ENCODE data around the gene PTDSS2. TPM values are rescaled to one million over a fixed set of nuclear protein-coding genes. Genes with fewer than 3 reads are reported as not detected.

Gene PTDSS2
- total and polyA plus RNA-seq, 10 of the 15 experiments (the other 5 are each of a cell fraction or from before 2014, with no cell fraction given): 0.39 to 21.1 (median 10.8) TPM

DNA sequence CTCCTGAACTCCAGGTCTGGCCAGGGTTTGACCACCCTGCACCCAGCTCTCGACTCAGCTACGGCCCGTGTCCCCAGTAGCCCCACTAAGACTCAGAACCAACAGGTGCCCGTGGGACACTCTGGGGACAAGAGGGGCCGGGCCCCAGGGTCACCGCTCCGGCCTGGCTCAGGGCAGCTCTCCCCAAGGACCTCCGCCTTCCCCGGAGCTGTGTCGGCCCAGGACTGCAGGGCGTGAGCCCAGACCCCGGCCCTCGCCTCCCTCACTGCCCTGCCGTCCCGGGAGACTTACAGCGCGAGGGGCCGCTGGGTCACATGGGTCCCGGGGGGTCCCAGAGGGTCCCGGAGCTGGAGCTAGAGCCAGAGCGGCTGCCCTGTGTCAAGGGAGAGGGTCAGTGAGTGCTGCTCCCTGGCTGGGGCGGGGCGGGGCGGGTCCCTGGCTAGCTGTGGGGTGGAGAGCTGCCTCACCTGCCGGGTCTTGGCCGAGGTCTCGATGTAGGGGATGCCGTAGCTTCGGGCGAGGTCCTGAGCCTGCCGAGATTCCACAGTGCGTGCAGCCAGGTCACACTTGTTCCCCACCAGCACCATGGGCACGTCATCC is 83.0 kb downstream of the PTDSS2 start:
- H3K9me3 ChIP-seq (replicated peaks; ENCODE audit: control insufficient read depth, insufficient read depth, low read length): no peaks in the 10 kb centered on the region
- H3K27me3 ChIP-seq (replicated peaks in 1 of 2; ENCODE audit: control insufficient read depth in 2 of 2, insufficient read depth in 2 of 2, low read length in 1 of 2): no peaks in the 10 kb centered on the region
- H2AFZ ChIP-seq (ENCODE audit: control insufficient read depth, low read depth, low read length): no peak overlapping the region
- H3K4me1 ChIP-seq (ENCODE audit: control insufficient read depth, insufficient read depth, low read length): peaks cover 20% of the 10 kb centered on the region
- 96% methylated on average over 23 of the region's 33 CpGs for WGBS (ENCODE audit: insufficient coverage, insufficient replicate concordance, low lambda C conversion rate, missing lambda C conversion rate)
- FAIRE-seq (no peak), DNase-seq (ENCODE audit: low read depth, low spot score) (no peak), ATAC-seq (no peak)
- no peaks in the 10 kb centered on the region for H4K20me1 ChIP-seq (ENCODE audit: control insufficient read depth, insufficient read depth)
- no peak overlapping the region for H3K27ac ChIP-seq (ENCODE audit: control insufficient read depth, insufficient read depth)
- peaks cover 16% of the 10 kb centered on the region for H3K79me2 ChIP-seq (ENCODE audit: control insufficient read depth, insufficient read depth, low read length)
- in situ Hi-C loops (cut with MboI): no loop called here
- no peak overlapping the region for H3K4me3 ChIP-seq
- ChIA-PET RAD21 (ENCODE audit: unreplicated experiment) (no interaction called here), SMC1A (ENCODE audit: uncharacterized antibody, unreplicated experiment) (interaction anchor here (2.1 kb wide), 1 partner anchor 14 kb away, joined by 5 read pairs; no protein-coding TSS in a partner anchor), CTCF (interaction anchor here (1.3 kb wide), 1 partner anchor 14 kb away, joined by 3 read pairs; no protein-coding TSS in a partner anchor), POLR2A (no interaction called here)
- peak overlapping the region; percentile 89; the same call in 1 of the 2 replicates for H3K4me2 ChIP-seq (ENCODE audit: control insufficient read depth, insufficient read depth)
- H3K9ac ChIP-seq (ENCODE audit: control insufficient read depth, insufficient read depth, low read length): no peak overlapping the region
- intact Hi-C loops (cut with micrococcal nuclease; ENCODE audit: unreplicated experiment): no loop called here
- no TSS peak for BruUV-seq (replicated peaks)
- TF ChIP-seq SREBF2 (IDR thresholded peaks at IDR 0.05; ENCODE audit: low read length): no peak
- TF ChIP-seq BMI1 (IDR thresholded peaks at IDR 0.05; ENCODE audit: borderline replicate concordance): no peak
- no peak for TF ChIP-seq MTA3 (IDR thresholded peaks at IDR 0.05; ENCODE audit: borderline replicate concordance, low read length)
- TF ChIP-seq, protein P1, sequence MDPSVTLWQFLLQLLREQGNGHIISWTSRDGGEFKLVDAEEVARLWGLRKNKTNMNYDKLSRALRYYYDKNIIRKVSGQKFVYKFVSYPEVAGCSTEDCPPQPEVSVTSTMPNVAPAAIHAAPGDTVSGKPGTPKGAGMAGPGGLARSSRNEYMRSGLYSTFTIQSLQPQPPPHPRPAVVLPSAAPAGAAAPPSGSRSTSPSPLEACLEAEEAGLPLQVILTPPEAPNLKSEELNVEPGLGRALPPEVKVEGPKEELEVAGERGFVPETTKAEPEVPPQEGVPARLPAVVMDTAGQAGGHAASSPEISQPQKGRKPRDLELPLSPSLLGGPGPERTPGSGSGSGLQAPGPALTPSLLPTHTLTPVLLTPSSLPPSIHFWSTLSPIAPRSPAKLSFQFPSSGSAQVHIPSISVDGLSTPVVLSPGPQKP (IDR thresholded peaks at IDR 0.05; ENCODE audit: low read depth, low read length): no peak
- TF ChIP-seq CHD2 (IDR thresholded peaks at IDR 0.05; ENCODE audit: borderline replicate concordance, low read depth, low read length): no peak
- TF ChIP-seq, protein P2, sequence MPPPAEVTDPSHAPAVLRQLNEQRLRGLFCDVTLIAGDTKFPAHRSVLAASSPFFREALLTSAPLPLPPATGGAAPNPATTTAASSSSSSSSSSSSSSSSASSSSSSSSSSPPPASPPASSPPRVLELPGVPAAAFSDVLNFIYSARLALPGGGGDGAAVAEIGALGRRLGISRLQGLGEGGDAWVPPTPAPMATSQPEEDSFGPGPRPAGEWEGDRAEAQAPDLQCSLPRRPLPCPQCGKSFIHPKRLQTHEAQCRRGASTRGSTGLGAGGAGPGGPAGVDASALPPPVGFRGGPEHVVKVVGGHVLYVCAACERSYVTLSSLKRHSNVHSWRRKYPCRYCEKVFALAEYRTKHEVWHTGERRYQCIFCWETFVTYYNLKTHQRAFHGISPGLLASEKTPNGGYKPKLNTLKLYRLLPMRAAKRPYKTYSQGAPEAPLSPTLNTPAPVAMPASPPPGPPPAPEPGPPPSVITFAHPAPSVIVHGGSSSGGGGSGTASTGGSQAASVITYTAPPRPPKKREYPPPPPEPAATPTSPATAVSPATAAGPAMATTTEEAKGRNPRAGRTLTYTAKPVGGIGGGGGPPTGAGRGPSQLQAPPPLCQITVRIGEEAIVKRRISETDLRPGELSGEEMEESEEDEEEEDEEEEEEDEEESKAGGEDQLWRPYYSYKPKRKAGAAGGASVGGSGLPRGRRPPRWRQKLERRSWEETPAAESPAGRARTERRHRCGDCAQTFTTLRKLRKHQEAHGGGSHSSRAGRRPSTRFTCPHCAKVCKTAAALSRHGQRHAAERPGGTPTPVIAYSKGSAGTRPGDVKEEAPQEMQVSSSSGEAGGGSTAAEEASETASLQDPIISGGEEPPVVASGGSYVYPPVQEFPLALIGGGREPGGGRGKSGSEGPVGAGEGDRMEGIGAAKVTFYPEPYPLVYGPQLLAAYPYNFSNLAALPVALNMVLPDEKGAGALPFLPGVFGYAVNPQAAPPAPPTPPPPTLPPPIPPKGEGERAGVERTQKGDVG (CRISPR knock-in tag; IDR thresholded peaks at IDR 0.05): no peak
- H3K36me3 ChIP-seq (ENCODE audit: control insufficient read depth in 2 of 2, insufficient read depth in 2 of 2, low read length in 1 of 2): peaks cover 0 to 12% of the 10 kb centered on the region in 2 experiments; a peak in 3 of 4 replicates

Measured in GM12878 (cell line).